ENCODE data around the gene TUBGCP6.

TUBGCP6 gene

GRCh38 chr22:50196256-50196655 lies 48.6 kb downstream of the TUBGCP6 start:
- DNase-seq (ENCODE audit: low spot score): no peak

- no peak for DNase-seq (ENCODE audit: low spot score)
These were observed 50.6 kb downstream of the TUBGCP6 start for GRCh38 chr22:50194037-50194805.

- DNase-seq (ENCODE audit: low spot score): no peak
These were observed 51.2 kb downstream of the TUBGCP6 start for GRCh38 chr22:50193621-50194020.

GRCh38 chr22:50192436-50193204 lies 52.2 kb downstream of the TUBGCP6 start:
- DNase-seq (ENCODE audit: low spot score): no peak

DNA sequence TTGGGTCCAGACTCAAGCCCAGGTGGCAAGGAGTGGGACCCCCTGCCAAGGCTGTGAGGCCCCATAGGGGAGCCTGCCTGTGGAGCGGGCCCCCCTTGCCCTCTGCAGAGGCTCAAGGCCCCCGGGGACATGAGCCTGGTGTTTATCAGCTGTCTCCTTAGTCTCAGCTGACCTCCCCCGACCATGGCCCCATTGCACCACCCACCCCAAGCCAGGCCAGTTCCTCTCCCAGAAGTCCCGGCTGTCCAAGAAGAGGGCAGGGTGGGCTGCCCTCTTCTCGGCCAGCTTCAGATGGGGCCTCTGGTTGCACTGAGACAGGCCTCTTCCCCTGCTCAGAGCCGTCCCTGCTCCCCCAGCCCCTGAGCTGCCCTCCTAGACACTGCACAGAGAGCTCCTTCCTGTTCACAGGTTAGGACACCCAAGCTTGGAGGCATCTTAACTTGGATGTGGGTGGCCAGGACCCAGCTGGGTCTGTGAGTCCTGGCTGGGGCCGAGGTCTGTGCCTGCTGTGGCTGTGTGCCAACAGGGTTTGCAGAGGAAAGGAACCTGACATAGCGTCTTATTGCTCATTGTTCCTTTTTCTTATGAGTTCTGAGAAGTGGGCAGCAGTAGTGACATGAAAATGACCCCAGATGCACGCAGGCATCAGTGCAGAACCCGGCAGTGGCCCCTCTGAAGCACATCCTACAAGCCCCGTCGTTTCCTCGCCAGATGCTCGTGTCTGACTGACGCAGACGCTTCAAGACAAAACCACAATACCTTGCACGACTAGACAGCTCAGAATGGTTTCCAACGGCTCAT lies 53.7 kb downstream of the TUBGCP6 start:
- no peak for DNase-seq (ENCODE audit: low spot score)

DNA sequence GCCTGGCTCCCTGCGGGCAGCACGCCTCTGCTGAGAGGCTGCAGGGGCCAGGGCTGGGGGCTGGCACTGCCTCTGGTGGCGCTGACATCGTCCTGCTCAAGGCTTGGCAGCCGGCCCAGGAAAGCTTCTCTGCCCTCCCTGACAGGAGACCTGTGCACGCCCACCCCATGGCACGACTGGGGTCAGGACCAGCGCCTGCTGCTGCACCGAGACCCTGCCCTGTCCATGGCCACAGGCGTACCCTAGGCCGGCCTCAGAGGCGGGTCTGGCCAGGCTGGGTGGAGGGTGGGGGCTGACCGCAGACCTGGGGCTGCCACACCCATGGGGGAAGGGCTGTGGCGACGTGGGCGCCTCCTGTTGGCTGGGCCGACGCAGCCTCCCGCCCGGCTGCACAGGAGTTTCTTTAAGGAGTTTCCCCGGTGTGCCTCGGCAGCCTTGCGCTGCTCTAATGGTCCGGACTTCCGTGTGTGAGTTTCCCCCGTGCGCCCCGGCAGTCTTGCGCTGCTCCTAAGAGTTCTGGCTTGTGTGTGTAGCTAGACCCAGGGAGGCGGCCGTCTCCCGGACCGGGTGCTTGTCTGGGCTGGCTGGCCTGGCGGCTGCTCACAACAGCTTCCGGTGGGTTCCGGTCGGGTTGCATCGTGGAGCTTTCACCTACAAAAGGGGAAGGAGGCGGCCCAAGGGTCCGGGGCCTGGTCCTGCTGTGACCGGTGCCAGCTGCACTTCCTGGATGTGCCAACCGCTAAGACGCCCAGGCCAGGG lies 54.5 kb downstream of the TUBGCP6 start:
- peak; percentile 78 for DNase-seq (ENCODE audit: low spot score)

DNA sequence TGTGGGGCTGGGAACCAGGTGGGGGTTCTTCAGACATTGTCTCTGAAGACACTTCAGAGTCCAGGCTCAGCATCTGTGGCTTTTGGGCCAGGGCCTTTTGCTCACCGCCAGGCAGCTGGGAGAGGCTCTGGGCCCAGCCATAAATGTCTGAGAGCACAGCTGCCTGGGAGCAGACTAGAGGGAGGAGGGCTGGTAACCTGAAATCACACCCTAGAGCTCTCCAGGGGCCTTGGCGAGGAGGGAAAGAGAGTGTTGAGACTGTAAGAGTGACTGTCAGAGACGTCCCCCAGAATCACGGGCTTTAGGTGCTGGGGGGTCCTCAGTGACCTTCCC lies 55.0 kb downstream of the TUBGCP6 start:
- no peak for DNase-seq (ENCODE audit: low spot score)

DNA sequence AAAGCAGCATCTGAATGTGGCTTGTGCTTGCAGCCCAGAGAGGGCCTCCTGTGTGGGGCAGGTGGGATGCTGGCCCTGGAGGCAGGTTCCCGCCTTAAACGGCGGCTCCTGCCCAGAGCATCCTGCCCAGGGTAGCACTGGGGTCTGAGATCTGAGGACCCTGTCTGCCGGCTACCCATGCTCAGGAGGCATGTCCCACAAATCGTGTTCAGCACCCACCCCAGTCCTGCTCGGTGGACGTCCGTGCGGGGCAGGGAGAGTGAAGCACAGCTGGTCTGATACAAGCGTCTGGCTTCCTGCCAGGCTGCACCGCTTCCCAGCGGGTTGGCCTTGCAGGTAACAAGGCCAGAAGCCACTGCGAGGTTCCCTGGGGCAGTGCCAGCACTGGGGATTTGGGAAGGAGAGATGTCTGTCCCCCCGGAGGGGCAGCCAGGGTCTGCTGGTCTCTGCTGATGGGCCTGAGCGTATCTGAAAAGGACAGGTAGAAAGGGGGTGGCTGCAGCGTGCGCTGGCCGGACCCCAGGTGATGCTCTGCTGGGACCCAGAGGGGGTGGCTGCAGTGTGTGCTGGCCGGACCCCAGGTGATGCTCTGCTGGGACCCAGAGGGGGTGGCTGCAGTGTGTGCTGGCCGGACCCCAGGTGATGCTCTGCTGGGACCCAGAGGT lies 55.5 kb downstream of the TUBGCP6 start:
- DNase-seq (ENCODE audit: low spot score): no peak

GRCh38 chr22:50188356-50188755 lies 56.5 kb downstream of the TUBGCP6 start:
- DNase-seq (ENCODE audit: low spot score): no peak

DNA sequence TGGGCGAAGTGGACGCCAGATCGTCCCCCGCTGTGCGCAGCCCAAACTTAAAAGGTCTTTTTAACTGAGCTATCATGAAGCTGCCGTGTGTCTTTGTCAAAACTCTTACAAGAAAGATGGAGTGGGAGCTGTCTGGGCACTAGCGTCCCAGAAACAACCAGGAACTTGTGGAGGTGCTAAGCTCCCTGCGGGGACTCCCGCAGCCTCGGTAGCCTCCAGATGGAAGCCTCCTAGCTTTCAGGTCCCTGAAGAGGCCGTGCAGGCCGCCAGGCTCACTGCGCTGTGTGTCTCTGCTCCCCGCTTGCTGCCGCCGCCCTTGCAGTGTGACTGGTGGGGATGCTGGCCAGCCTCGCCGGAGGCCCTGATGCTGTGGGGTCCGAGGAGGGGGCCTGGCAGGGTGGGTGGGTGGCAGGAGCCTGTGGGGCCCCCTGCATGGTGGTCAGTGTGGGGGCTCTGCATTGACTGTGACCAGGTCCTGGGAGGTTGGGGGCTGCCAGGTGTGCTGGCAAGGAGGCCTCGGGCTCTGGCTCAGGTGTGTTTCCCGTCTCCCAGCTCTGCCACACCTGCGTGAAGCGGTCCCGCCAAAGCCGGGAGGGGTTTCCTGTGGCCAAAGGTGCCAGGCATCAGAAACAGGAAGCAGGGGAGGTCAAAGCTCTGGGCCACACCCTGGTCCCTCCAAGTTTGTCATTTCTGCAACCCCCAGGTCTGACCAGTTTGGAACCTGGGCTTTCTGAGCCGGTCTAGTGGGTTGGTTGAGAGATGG lies 57.9 kb downstream of the TUBGCP6 start:
- no peak for DNase-seq (ENCODE audit: low spot score)

- DNase-seq (ENCODE audit: low spot score): no peak
These were observed 58.6 kb downstream of the TUBGCP6 start for GRCh38 chr22:50186181-50186714.

- DNase-seq (ENCODE audit: low spot score): peak; percentile 99
These were observed 59.3 kb downstream of the TUBGCP6 start, which contains the start of gene TRABD for GRCh38 chr22:50185375-50186087. Gene TRABD (plus strand): TSS chr22:50185913. CDS start chr22:50193061, 7,148 bp downstream.

DNA sequence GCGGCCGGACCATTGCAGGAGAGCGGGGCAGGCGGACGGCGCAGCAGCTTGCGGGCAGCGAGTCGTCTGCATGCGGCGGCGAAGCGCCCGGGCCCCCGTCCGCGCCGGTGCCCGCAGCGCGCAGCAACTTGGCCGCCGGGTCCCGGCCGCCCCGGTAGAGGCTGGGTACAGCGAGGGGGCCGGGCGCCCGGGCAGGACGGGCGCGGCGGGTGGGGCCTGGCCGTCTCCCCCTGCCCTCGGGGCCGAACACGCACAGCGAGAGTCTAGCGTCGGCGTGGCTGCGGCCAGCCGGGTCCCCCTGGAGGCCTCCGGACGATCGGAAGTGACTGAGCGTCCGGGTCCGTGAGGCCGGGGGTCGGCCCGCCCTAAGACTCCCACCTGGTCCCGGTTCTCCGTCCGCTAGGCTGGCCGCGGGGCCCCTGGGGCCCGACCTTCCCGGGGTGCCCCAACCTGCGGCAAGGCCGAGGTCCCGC lies 59.9 kb downstream of the TUBGCP6 start:
- no peak for DNase-seq (ENCODE audit: low spot score)

DNA sequence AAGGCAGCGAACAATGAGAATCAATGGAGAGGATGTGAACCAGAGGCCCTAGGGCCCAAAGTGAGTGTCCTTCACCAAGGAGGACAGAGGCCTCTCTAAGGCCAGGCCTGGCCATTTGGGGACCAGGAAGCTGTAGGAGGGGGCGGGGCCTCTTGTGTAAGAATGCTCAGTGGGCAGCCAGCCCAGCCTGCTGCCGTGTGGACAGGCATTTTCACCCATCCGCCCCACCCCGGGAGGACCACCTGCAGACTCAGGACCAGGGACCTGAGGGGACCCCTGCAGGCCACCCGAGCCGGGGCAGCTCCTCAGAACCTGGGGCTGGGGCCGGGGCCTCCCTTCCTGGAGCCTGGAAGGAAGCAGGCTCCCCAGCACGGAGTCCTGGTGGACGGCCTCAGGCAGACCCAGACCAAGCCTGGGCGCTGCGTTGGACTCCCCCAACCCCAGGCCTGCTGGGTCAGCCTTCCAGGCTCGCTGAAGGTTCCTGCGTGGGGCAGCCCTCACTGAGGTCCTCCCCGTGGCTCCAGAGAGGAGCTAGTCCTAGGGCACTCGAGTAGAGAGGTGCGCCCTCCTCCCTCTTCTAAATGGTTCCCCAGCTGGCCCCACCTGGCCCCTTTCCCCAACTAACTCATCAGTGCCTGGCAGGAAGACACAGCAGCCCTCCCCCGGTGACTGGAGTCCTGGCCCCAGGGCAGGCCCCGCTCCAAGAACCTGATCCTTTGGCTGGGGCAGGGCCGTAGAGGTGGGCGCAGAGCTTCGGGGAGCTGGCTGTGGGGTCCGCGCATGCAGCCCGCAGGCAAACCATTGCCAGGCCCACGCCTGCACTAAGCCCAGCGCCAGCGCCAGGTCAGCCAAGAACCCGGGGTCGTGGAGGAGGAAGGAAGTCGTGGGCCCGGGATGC lies 60.6 kb downstream of the TUBGCP6 start:
- DNase-seq (ENCODE audit: low spot score): no peak

GRCh38 chr22:50183141-50183971 lies 61.5 kb downstream of the TUBGCP6 start:
- no peak for DNase-seq (ENCODE audit: low spot score)

GRCh38 chr22:50182176-50183081 lies 62.4 kb downstream of the TUBGCP6 start:
- no peak for DNase-seq (ENCODE audit: low spot score)

Measured in D341Med (cell line).